H7 (cell line): ENCODE results near the gene DPPA2. TPM values are rescaled to one million over a fixed set of nuclear protein-coding genes. Genes with fewer than 3 reads are reported as not detected.

ENCODE experiments used
- DNase-seq: peaks from one replicate; pipeline ENCODE4 v3.0.0; 2012
- H3K27me3 ChIP-seq: 2 replicates; pipeline ENCODE4 v1.6.0; 2011; ENCODE audit warnings: mild to moderate bottlenecking, low read length; ENCODE audit not compliant: control insufficient read depth, insufficient read depth
- H3K36me3 ChIP-seq: replicated peaks from 2 replicates; pipeline ENCODE4 v1.5.1; 2011; ENCODE audit warnings: low read length; ENCODE audit not compliant: control insufficient read depth, insufficient read depth
- H3K4me3 ChIP-seq: 2 replicates; pipeline ENCODE4 v1.5.1; 2011; ENCODE audit warnings: low read depth, mild to moderate bottlenecking, control low read depth, low read length, moderate library complexity; ENCODE audit not compliant: insufficient read depth
- total RNA-seq: library from RNA; depleted of rRNA; stranded (reverse); fragments of >200 nt; shearing (Covaris generic); gene quantifications from 2 replicates; pipeline ENCODE4 v1.2.3, GENCODE V29; 2014

DPPA2 gene
- total RNA-seq, 1 experiment from 2014 or later: 10.3 TPM

- no peaks in the 10 kb centered on the region for H3K27me3 ChIP-seq
- H3K4me3 ChIP-seq: peak overlapping the region; percentile 95
- no peak for DNase-seq
- H3K36me3 ChIP-seq: peaks cover 38% of the 10 kb centered on the region
Observed at GRCh38 chr3:109338322-109338721, 22.0 kb upstream of the DPPA2 start.

DNA sequence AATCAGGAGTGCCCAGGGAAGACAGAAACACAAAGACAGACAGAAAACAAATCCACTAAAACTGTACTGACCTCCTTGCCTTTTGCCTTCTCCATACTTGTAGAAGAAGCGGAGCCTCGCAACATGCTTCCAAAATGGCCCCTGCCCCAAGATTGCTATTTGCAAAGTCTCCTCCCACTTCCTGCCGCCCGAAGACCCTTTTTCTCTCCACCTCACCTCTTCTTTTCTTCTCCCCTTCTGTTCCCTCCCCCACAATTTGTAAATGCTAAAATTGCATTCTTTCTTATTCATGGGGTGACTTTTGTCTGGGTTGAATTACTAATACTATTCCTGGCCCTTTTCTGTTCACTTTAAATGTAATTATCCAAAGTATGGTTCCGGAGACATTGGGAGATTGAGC is 21.1 kb upstream of the DPPA2 start, which contains the start of gene DPPA4:
Gene DPPA4, minus strand, starts transcription at position 154 of the 400 bp plus-strand sequence. Its CDS starts 29 bp downstream, at position 125.
- Histone ChIP-seq H3K36me3 (peaks cover 43% of the 10 kb centered on the region), H3K4me3 (peak within 1 kb of the TSS; percentile 95), H3K27me3 (no peaks in the 10 kb centered on the region)
- peak; percentile 84 for DNase-seq

DNA sequence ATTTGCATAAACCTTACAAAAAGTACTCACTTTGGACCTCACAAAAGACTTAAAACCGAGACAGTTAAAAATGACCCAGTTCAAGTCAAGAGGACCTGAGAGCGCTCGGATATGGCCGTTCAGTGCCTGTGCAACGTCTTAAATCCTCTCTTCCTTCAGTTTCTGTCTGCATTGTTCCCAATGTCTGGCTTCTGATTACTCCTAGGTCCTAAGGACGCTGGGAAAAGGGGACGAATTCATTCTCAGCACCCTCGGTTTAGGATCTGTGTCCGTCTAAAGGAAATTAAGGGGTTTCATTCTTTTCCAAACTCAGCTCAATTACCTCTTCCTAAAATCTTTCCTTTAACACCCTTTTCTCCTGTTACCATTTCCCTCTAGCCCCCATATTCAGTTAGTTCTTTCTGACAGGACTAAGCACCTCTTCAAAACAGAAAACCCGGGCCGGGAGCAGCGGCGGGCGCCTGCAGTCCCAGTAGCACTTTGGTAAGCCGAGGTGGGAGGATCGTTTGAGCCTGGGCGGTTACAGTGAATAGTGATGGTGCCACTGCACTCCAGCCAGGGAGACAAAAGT is 20.1 kb upstream of the DPPA2 start:
- Histone ChIP-seq H3K36me3 (peaks cover 46% of the 10 kb centered on the region), H3K4me3 (peak overlapping the region; percentile 95), H3K27me3 (no peaks in the 10 kb centered on the region)
- no peak for DNase-seq

DNA sequence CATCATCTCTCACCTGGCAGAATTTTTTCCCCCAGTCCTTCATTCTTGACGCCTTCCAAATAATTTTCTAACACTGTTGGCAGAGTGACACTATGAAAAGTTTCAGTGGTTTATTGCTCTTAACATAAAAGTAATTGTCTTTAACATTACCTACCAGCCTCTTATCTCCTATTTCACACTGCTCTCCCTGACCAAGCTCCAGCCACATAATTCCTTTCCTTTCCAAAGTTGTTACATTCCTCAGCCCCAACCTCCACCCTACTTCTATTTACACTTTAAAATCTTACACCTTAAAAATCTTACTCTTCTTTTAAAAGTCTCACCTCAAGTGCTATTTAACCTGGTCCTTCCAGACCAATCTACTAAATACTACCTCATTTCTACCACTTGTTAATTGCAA is 18.3 kb upstream of the DPPA2 start:
- DNase-seq: no peak
- Histone ChIP-seq H3K36me3 (peaks cover 55% of the 10 kb centered on the region), H3K4me3 (peak overlapping the region; percentile 95), H3K27me3 (no peaks in the 10 kb centered on the region)

- Histone ChIP-seq H3K36me3 (peaks cover 75% of the 10 kb centered on the region), H3K4me3 (peak overlapping the region; percentile 15; the same call in 1 of the 2 replicates), H3K27me3 (no peaks in the 10 kb centered on the region)
- DNase-seq: no peak
Observed at GRCh38 chr3:109331692-109332091, 15.4 kb upstream of the DPPA2 start.

DNA sequence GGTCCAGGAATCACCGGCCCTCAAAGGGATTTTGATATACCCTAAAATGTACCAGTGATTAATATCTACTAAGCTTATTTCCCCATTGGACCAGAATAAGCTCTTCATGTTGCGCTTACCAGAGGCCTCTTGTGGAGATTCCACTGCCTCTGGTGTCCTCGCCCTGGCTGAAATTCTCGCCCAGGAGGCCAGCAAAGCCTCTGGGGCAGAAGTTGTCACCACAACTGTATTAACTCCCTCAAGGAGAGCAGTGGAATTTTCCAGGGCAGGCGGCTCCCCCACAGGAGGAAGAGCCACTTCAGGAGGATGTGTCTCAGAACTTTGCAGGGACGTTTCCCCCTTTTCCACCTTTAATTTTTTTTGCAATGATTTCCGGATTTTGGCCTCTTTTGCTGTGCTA is 14.1 kb upstream of the DPPA2 start:
- H3K4me3 ChIP-seq: no peak overlapping the region
- no peaks in the 10 kb centered on the region for H3K27me3 ChIP-seq
- DNase-seq: no peak
- H3K36me3 ChIP-seq: peaks cover 65% of the 10 kb centered on the region

GRCh38 chr3:109328202-109328601 is 11.9 kb upstream of the DPPA2 start:
- H3K36me3 ChIP-seq: peaks cover 44% of the 10 kb centered on the region
- no peaks in the 10 kb centered on the region for H3K27me3 ChIP-seq
- DNase-seq: no peak
- no peak overlapping the region for H3K4me3 ChIP-seq

- Histone ChIP-seq H3K4me3 (no peak overlapping the region), H3K27me3 (no peaks in the 10 kb centered on the region)
Observed at GRCh38 chr3:109325657-109326056, 9.3 kb upstream of the DPPA2 start.

GRCh38 chr3:109325109-109325508 is 8.8 kb upstream of the DPPA2 start:
- DNase-seq: no peak

More at GRCh38 chr3:109325657-109326056, 9.3 kb upstream of the DPPA2 start:
- peaks cover 28% of the 10 kb centered on the region for H3K36me3 ChIP-seq
- peak; percentile 41 for DNase-seq

DNA sequence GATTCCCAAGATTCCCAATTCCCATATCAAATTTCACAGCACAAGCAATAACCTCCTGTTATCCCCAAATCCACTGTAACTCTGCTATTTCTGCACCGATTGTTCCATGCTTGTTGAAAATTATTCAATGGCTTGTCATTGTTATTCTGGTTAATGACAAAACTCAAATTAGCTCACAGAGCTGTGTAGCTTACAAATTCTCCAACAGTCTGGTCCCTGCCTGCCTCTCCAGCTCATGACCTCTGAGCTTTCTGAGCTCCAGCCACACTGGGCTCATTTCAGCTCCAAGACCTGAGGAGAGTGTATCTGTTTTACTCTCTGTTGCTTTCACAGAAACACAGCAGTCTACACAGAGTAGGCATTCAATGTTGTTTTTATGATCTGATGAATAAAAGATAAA is 3.3 kb downstream of the DPPA2 start:
- no peak overlapping the region for H3K4me3 ChIP-seq
- H3K36me3 ChIP-seq: peaks cover 1% of the 10 kb centered on the region
- DNase-seq: no peak
- no peaks in the 10 kb centered on the region for H3K27me3 ChIP-seq

More at GRCh38 chr3:109325109-109325508, 8.8 kb upstream of the DPPA2 start:
- Histone ChIP-seq H3K36me3 (peaks cover 23% of the 10 kb centered on the region), H3K27me3 (no peaks in the 10 kb centered on the region), H3K4me3 (no peak overlapping the region)

GRCh38 chr3:109297496-109297895 is 18.8 kb downstream of the DPPA2 start:
- Histone ChIP-seq H3K36me3 (no peaks in the 10 kb centered on the region; the same call in 1 of the 2 replicates), H3K4me3 (no peak overlapping the region), H3K27me3 (no peaks in the 10 kb centered on the region)
- no peak for DNase-seq

- Histone ChIP-seq H3K4me3 (no peak overlapping the region), H3K36me3 (no peaks in the 10 kb centered on the region), H3K27me3 (no peaks in the 10 kb centered on the region)
- DNase-seq: no peak
Observed at GRCh38 chr3:109284071-109284470, 32.2 kb downstream of the DPPA2 start.

DNA sequence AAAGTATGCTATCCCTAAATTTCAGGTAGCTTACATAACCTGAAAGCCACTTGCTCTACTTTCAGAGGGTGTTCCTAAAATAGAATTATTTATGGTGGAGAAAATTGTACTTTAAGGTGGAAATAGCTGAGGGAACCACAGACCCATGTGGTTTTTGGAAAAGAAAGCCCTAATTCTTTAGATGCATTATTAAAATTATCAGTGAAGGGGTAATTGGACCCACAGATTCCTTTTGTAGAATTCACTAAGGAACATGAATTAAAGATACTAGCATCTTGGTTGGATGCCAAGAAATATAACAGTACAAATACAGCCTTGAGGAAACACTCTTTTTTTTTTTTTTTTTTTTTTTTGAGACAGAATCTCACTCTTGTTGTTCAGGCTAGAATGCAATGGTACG is 37.8 kb downstream of the DPPA2 start:
- H3K4me3 ChIP-seq: no peak overlapping the region
- H3K36me3 ChIP-seq: no peaks in the 10 kb centered on the region
- DNase-seq: no peak
- no peaks in the 10 kb centered on the region for H3K27me3 ChIP-seq

DNA sequence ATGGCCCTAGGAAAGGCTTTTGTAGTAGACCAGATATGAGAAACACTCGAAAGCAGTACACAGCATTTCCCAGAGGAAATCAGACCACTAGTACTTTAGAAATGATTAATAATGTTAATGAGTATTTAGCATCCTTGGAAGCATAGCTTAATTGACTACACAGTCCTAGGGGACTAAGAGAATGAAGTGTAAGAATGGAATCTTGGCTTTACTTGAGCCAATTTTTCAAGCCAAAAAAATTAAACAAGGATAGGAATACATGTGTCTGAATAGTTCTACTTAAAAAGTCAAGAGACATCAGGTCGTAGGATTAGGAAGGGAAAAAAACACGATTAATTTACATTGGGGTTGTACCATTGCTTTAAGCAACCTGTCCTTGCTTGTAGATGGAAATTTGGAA is 38.2 kb downstream of the DPPA2 start:
- no peaks in the 10 kb centered on the region for H3K27me3 ChIP-seq
- H3K36me3 ChIP-seq: no peaks in the 10 kb centered on the region
- no peak for DNase-seq
- no peak overlapping the region for H3K4me3 ChIP-seq

DNA sequence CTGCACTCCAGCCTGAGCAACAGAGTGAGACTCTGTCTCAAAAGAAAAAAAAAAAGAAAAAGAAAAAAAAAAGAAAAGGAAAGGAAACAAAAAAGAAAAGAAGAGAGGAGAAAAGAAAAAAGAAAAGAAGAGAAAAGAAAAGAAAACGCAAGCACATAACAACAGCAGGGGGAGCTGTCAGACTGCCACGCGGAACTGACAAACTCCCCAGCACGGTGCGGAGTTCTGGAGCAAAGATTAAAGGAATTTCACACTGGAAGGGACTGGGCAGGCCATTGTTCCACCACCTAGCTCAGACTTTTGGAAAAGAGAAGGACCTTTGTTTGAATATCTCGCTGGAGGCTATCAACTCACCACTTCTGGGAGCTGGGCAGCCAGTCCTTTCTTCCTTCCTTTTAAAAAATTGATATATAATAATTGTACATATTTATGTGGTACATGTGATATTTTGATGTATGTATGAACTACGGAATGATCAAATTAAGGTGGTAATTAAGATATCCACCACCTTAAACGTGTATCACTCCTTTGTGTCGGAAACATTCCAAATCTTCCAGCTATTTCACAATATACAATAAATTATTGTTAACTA is 40.5 kb downstream of the DPPA2 start:
- no peaks in the 10 kb centered on the region for H3K27me3 ChIP-seq
- H3K36me3 ChIP-seq: no peaks in the 10 kb centered on the region
- peak; percentile 67 for DNase-seq
- no peak overlapping the region for H3K4me3 ChIP-seq
